ENCODE data around the gene MIER1.

Gene MIER1

GRCh38 chr1:66999640-67000400, 75.0 kb downstream of the MIER1 start:
- DNase-seq (ENCODE audit: low spot score) = no peak

GRCh38 chr1:67001682-67002425, 77.1 kb downstream of the MIER1 start:
- no peak for DNase-seq (ENCODE audit: low spot score)

GRCh38 chr1:67004176-67004575, 79.4 kb downstream of the MIER1 start:
- DNase-seq (ENCODE audit: low spot score) = no peak

- no peak for DNase-seq (ENCODE audit: low spot score)
Measured at GRCh38 chr1:67005068-67005467, 80.3 kb downstream of the MIER1 start.

GRCh38 chr1:67009792-67010191, 85.0 kb downstream of the MIER1 start:
- DNase-seq (ENCODE audit: low spot score) = no peak

GRCh38 chr1:67013573-67013972, 88.8 kb downstream of the MIER1 start:
- DNase-seq (ENCODE audit: low spot score) = no peak

- peak; percentile 30 for DNase-seq (ENCODE audit: low spot score)
Measured at GRCh38 chr1:67018574-67018973, 93.8 kb downstream of the MIER1 start.

- DNase-seq (ENCODE audit: low spot score) = peak; percentile 17
Measured at GRCh38 chr1:67019121-67019520, 94.3 kb downstream of the MIER1 start.

- peak; percentile 22 for DNase-seq (ENCODE audit: low spot score)
Measured at GRCh38 chr1:67019600-67020136, 94.9 kb downstream of the MIER1 start.

- no peak for DNase-seq (ENCODE audit: low spot score)
Measured at GRCh38 chr1:67020304-67020703, 95.5 kb downstream of the MIER1 start.

- DNase-seq (ENCODE audit: low spot score) = no peak
Measured at GRCh38 chr1:67020765-67021164, 96.0 kb downstream of the MIER1 start.

GRCh38 chr1:67029472-67029871, 104.7 kb downstream of the MIER1 start:
- DNase-seq (ENCODE audit: low spot score) = no peak

GRCh38 chr1:67031121-67031858, 106.5 kb downstream of the MIER1 start:
- no peak for DNase-seq (ENCODE audit: low spot score)

GRCh38 chr1:67031859-67032247, 107.1 kb downstream of the MIER1 start:
- DNase-seq (ENCODE audit: low spot score) = no peak

All from iPS-NIHi11 (cell line).